Chondrocyte (in vitro differentiated cells): ENCODE measurements around the gene TMEM184A. TPM values are rescaled to one million over a fixed set of nuclear protein-coding genes. Genes with fewer than 3 reads are reported as not detected.

Experiments
- DNase-seq: peaks from one replicate; pipeline ENCODE4 v3.0.0; 2021; ENCODE audit warnings: mixed read lengths, low spot score
- H3K27ac Mint-ChIP-seq: one replicate; pipeline ENCODE4 v1.8.0; 2021; ENCODE audit warnings: mild to moderate bottlenecking, moderate library complexity, mixed read lengths; ENCODE audit not compliant: unreplicated experiment
- H3K27me3 Mint-ChIP-seq: 2 replicates; pipeline ENCODE4 v1.8.0; 2021; ENCODE audit warnings: low read depth, mixed read lengths
- H3K36me3 Mint-ChIP-seq: 2 replicates; pipeline ENCODE4 v1.8.0; 2021; ENCODE audit warnings: low read depth, mixed read lengths
- H3K4me1 Mint-ChIP-seq: 2 replicates; pipeline ENCODE4 v1.8.0; 2021; ENCODE audit warnings: low read depth, mild to moderate bottlenecking, mixed read lengths
- H3K4me3 Mint-ChIP-seq: one replicate; pipeline ENCODE4 v1.8.0; 2021; ENCODE audit warnings: mild to moderate bottlenecking, moderate library complexity, mixed read lengths; ENCODE audit not compliant: unreplicated experiment
- H3K9me3 Mint-ChIP-seq: 2 replicates; pipeline ENCODE4 v1.8.0; 2021; ENCODE audit warnings: low read depth, mixed read lengths
- total RNA-seq: library from RNA; stranded (reverse); gene quantifications from 3 replicates; pipeline ENCODE4 v1.2.1, GENCODE V29; 2021
- TF ChIP-seq, protein P1 (sequence below): fragments of 200-600 bp; sonication (generic); IDR thresholded peaks from 2 replicates; pipeline ENCODE4 v1.5.0; 2021; ENCODE audit warnings: antibody characterized with exemption, mild to moderate bottlenecking, moderate library complexity

TMEM184A gene
- total RNA-seq, 1 donor from 2014 or later: 0.07 TPM

DNA sequence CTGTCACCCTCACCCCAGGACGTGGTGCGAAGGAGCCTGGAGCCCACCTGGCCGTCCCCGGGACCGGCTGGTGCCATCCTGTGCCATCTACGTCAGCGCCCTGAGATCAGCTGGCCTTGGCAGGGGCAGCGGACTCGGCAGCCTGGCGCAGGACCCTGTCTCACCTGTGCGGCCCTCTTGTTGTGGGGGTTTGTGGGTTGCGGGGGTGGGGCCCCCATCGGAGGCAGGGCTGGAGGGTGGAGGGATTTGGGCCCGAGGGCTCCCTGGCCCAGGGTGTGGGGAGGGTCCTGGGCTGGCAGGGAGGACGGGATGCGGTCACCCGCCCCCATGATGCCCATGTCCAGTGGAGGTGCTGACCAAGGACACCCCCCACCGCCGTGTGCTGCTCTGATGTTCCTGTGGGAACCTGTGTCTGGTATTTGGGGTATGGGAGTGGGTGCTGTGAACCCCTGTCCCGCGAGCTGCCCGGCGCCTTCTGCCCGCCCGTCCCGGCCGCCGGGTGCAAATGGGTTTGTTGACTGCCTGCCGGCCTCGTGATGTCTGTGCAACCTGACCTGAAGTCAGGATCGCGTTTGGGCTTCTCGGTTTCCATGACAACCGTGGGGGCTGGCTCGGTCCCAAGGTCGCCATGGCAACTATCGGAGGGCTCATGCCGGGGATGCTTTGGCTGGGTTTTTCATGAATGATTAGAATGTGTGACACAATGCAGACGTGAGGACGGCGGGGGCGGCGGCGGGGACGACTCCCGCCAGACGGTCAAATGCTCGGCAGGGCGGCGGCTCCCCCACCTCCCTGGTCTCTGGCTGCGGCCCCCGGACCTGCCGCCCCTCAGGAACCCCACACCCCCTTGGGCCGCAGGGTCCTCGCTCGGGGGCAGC, 18.2 kb downstream of the TMEM184A start:
- H3K27ac Mint-ChIP-seq: peak overlapping the region; percentile 100
- TF ChIP-seq, protein P1, sequence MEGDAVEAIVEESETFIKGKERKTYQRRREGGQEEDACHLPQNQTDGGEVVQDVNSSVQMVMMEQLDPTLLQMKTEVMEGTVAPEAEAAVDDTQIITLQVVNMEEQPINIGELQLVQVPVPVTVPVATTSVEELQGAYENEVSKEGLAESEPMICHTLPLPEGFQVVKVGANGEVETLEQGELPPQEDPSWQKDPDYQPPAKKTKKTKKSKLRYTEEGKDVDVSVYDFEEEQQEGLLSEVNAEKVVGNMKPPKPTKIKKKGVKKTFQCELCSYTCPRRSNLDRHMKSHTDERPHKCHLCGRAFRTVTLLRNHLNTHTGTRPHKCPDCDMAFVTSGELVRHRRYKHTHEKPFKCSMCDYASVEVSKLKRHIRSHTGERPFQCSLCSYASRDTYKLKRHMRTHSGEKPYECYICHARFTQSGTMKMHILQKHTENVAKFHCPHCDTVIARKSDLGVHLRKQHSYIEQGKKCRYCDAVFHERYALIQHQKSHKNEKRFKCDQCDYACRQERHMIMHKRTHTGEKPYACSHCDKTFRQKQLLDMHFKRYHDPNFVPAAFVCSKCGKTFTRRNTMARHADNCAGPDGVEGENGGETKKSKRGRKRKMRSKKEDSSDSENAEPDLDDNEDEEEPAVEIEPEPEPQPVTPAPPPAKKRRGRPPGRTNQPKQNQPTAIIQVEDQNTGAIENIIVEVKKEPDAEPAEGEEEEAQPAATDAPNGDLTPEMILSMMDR: peak; percentile 1
- no peaks in the 10 kb centered on the region for H3K27me3 Mint-ChIP-seq
- DNase-seq: no peak
- H3K4me3 Mint-ChIP-seq: peak overlapping the region; percentile 80
- H3K4me1 Mint-ChIP-seq: peaks cover 38% of the 10 kb centered on the region
- peaks cover 3% of the 10 kb centered on the region for H3K36me3 Mint-ChIP-seq
- H3K9me3 Mint-ChIP-seq: no peaks in the 10 kb centered on the region

DNA sequence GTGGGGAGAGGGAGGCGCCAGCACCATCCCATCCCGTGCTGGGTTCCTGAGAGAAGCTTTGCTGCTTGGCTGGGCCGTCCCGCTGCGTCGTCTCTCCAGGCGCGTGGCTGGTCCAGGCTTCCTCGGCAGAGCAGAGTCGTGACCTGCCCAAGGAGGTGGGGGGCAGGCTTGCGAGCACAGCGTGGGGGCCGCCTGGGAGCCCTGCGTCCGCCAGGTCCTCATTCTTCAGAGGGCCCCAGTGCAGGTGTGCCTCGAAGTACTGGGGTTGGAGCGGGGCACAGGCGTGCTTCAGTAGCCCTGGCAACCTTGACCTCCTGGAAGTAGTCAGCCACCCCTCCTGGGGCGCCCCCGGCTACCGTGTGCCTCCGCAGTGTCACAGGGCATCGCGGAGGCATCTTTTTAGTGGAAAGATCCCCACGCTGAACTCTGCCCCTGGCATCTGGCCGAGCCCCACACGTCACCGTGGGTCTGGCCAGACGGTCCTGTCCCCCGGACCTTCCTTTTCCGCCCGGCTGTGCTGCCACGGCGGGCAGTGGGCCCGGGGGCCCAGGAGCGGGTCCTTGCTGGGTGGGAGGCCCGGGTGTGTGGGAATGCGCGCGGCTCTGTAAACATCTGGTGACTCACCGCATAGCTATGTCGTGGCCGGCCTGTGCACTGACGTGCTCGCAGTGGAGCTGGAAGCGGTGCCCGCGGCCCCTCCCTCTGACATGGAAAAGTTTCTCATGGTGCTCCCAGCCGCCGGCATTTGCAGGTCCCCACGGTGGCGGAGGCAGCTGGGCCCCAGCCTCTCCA, 19.1 kb downstream of the TMEM184A start:
- TF ChIP-seq, protein P1: no peak
- Mint-ChIP-seq H3K36me3 (peaks cover 3% of the 10 kb centered on the region), H3K4me3 (peak overlapping the region; percentile 80), H3K27ac (peak overlapping the region; percentile 100), H3K9me3 (no peaks in the 10 kb centered on the region), H3K4me1 (peaks cover 46% of the 10 kb centered on the region), H3K27me3 (no peaks in the 10 kb centered on the region)
- DNase-seq: peak; percentile 100

DNA sequence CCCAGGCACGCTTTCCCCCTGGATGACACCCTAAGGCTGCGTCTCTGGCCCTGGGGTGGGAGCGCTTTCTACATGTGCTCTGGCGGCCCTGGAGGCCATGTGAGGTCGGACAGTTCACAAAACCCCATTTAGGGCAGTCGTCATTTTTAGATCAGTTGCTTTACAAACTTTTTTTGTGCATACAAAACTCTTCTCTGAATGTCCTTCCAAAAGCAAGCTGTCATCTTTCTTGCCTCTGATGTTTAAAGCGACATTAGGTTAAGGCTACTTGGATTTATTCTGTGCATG, 19.6 kb downstream of the TMEM184A start:
- Mint-ChIP-seq H3K9me3 (no peaks in the 10 kb centered on the region), H3K4me3 (peak overlapping the region; percentile 5), H3K27ac (peak overlapping the region; percentile 100), H3K4me1 (peaks cover 51% of the 10 kb centered on the region), H3K36me3 (peaks cover 3% of the 10 kb centered on the region), H3K27me3 (no peaks in the 10 kb centered on the region)
- no peak for DNase-seq
- TF ChIP-seq, protein P1: no peak

DNA sequence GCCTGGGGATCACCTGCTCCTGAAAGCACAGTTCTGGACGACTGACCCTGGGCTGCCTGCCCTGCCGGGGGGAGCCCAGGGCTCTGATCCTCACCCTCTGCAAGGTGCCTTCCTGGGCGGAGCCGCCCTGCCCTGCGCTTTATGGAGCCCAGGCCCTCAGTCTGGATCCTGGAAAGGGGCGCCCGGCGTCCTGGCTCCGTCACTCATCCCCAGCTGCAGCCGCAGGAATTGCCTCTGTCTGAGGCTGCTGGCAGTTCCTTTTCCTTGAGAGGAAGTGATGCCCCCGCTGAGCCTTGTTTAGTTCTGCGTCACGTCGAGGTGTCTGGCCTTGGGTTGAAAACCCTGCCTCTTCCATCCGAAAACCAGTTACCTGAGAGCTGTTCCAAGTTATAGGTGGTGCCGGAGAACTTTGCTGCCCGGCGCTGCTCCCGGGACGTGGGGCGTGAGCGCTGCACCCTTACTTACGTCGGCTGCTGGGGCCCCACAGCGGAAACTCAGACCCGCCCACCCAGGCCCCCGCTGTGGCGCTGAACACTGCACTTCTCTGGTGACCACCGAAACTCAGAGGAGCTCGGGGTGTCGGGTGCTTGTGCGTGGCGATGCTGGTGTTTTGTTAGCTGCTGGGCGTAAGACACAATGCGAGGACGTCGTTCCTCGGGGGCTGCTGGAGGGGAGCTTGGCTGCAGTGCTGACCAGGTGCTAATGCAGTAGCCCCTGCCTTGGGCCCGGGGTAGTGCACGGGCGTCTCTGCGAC, 20.1 kb downstream of the TMEM184A start:
- Mint-ChIP-seq H3K9me3 (no peaks in the 10 kb centered on the region), H3K4me1 (peaks cover 51% of the 10 kb centered on the region), H3K27me3 (no peaks in the 10 kb centered on the region), H3K36me3 (no peaks in the 10 kb centered on the region), H3K27ac (peak overlapping the region; percentile 54), H3K4me3 (no peak overlapping the region)
- no peak for DNase-seq
- TF ChIP-seq, protein P1: no peak

DNA sequence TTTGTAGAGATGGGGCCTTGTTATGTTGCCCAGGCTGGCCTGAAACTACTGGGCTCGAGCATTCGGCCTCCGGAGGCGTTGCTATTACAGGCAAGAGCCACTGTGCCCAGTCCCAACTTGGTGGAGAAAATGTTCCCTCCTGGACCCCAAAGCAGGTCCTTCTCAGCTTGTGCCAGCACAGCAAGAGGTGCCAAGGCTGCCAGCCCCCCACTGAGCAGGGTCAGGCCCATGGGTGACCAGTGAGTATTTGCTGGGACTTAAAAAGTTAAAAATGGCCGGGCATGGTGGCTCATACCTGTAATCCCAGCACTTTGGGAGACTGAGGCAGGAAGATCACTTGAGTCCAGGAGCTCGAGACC, 20.9 kb downstream of the TMEM184A start:
- H3K9me3 Mint-ChIP-seq: no peaks in the 10 kb centered on the region
- TF ChIP-seq, protein P1: no peak
- no peaks in the 10 kb centered on the region for H3K36me3 Mint-ChIP-seq
- no peak for DNase-seq
- peak overlapping the region; percentile 78 for H3K27ac Mint-ChIP-seq
- H3K27me3 Mint-ChIP-seq: no peaks in the 10 kb centered on the region
- H3K4me1 Mint-ChIP-seq: peaks cover 51% of the 10 kb centered on the region
- no peak overlapping the region for H3K4me3 Mint-ChIP-seq
